ENCODE results near the gene PRKN. TPM values are rescaled to one million over a fixed set of nuclear protein-coding genes. Genes with fewer than 3 reads are reported as not detected.

The PRKN gene
- total and polyA plus RNA-seq, 9 of the 15 experiments (the other 6 are each of a cell fraction or from before 2014, with no cell fraction given) = 0.03 to 0.96 (median 0.15) TPM; not detected in 2

- TF ChIP-seq ATF3 (IDR thresholded peaks at IDR 0.05) (0 out of 2 replicates have a peak, but pooled peaks have one; percentile 8), ATF3 (CRISPR knock-in tag; conservative IDR thresholded peaks at IDR 0.05) (no peak), MAFG (tag; conservative IDR thresholded peaks at IDR 0.05) (peak; percentile 76), NFE2 (IDR thresholded peaks at IDR 0.05; ENCODE audit: low read depth) (peak; percentile 93), NONO (IDR thresholded peaks at IDR 0.05; ENCODE audit: low read depth in 2 of 2, low read length in 1 of 2) (no peak), PATZ1 (CRISPR knock-in tag; IDR thresholded peaks at IDR 0.05; ENCODE audit: borderline replicate concordance) (no peak), FOXK2 (conservative IDR thresholded peaks at IDR 0.05 in 1 of 2, IDR thresholded peaks at IDR 0.05 in 1 of 2; ENCODE audit: low read depth in 2 of 2) (0 out of 4 replicates have a peak, but pooled peaks of 1 of the 2 experiments have one; percentile 43), GABPA (tag; conservative IDR thresholded peaks at IDR 0.05; ENCODE audit: low read depth) (no peak), TBP (optimal IDR thresholded peaks at IDR 0.05; ENCODE audit: low read depth, low read length) (peak; percentile 11), SIN3A (IDR thresholded peaks at IDR 0.05; ENCODE audit: borderline replicate concordance in 2 of 2, control insufficient read depth in 1 of 2, low read depth in 2 of 2, low read length in 2 of 2) (peak in 1 of 2 experiments; percentile 52; a peak in 1 of 4 replicates), MBD2 (IDR thresholded peaks at IDR 0.05; ENCODE audit: borderline replicate concordance, low read depth) (no peak), ZNF655 (CRISPR knock-in tag; IDR thresholded peaks at IDR 0.05) (no peak), CGGBP1 (CRISPR knock-in tag; IDR thresholded peaks at IDR 0.05) (no peak), MEIS2 (IDR thresholded peaks at IDR 0.05; ENCODE audit: partially characterized antibody) (peak; percentile 37), ZFP91 (CRISPR knock-in tag; IDR thresholded peaks at IDR 0.05) (peak; percentile 57; the same call in 1 of the 2 replicates)
Observed at GRCh38 chr6:161374971-161375873, 1352.3 kb downstream of the PRKN start (continued).
